ENCODE results near the gene ZNF385A. TPM values are rescaled to one million over a fixed set of nuclear protein-coding genes. Genes with fewer than 3 reads are reported as not detected.

ZNF385A gene
- total and polyA plus RNA-seq, 2 of the 8 experiments (the other 6 are each of a cell fraction or from before 2014, with no cell fraction given): 5.2 to 14.3 TPM

GRCh38 chr12:54390176-54390667, 5.7 kb upstream of the ZNF385A start:
- DNase-seq (ENCODE audit: low read depth in 1 of 2, low spot score in 2 of 2): peak in 1 of 2 experiments; percentile 69
- no peak overlapping the region for H2BK120ac ChIP-seq (replicated peaks; ENCODE audit: low read depth, low read length)

More at GRCh38 chr12:54390176-54390667, 5.7 kb upstream of the ZNF385A start:
- H2BK5ac ChIP-seq (ENCODE audit: low read depth, low read length): peak overlapping the region; percentile 85
- peaks cover 42 to 62% (median 52%) of the 10 kb centered on the region in 4 experiments for H3K4me1 ChIP-seq (replicated peaks in 1 of 4; ENCODE audit: control insufficient read depth in 3 of 4, insufficient read depth in 4 of 4, low read length in 3 of 4)
- H3K4me2 ChIP-seq (ENCODE audit: insufficient read depth in 1 of 2, low read depth in 2 of 2, low read length in 2 of 2): peak overlapping the region; percentile 76 to 87
- H2BK20ac ChIP-seq (ENCODE audit: low read length): peak overlapping the region; percentile 32; the same call in 1 of the 2 replicates
- peak overlapping the region; percentile 95; the same call in 1 of the 2 replicates for H2BK12ac ChIP-seq (ENCODE audit: low read depth, low read length)
- H3K4ac ChIP-seq (replicated peaks; ENCODE audit: insufficient read length, low read depth, low read length): peak overlapping the region; percentile 9
- FAIRE-seq: no peak
- H2BK15ac ChIP-seq (ENCODE audit: low read length): 0 out of 2 replicates have a peak overlapping the region, but pooled peaks have one; percentile 88
- H3K79me1 ChIP-seq (ENCODE audit: low read depth, low read length): 0 out of 2 replicates have a peak, but pooled peaks cover 3% of the 10 kb centered on the region
- H3K79me2 ChIP-seq (ENCODE audit: control insufficient read depth in 1 of 2, insufficient read depth in 2 of 2, low read length in 2 of 2): no peaks in the 10 kb centered on the region
- H3K27me3 ChIP-seq (replicated peaks in 1 of 4; ENCODE audit: control insufficient read depth in 3 of 4, extremely low read depth in 1 of 4, insufficient read depth in 3 of 4, low read length in 3 of 4): peaks cover 0 to 4% (median 0%) of the 10 kb centered on the region in 4 experiments; a peak in 2 of 7 replicates
- no peak overlapping the region for H4K8ac ChIP-seq (ENCODE audit: extremely low read depth, insufficient read depth, low read length)
- no peak overlapping the region for H3K9ac ChIP-seq (replicated peaks in 1 of 4; ENCODE audit: extremely low read depth in 1 of 4, low read depth in 3 of 4, low read length in 3 of 4)
- H3K27ac ChIP-seq (ENCODE audit: low read depth, low read length): no peak overlapping the region
- H3K23ac ChIP-seq (ENCODE audit: insufficient read length): no peak overlapping the region
- ChIA-PET POLR2A (ENCODE audit: partially characterized antibody) (interaction anchor here (0.6 to 1.4 kb wide), 4 partner anchors 33 to 1781 kb away, joined by 3 to 4 read pairs (median 3); no protein-coding TSS in a partner anchor), CTCF (ENCODE audit: partially characterized antibody) (interaction anchor here (0.6 to 5.5 kb wide), 9 partner anchors 9 to 147 kb away, joined by 3 to 110 read pairs (median 4); partner anchors contain the start of gene ZNF385A)
- H2AK5ac ChIP-seq (ENCODE audit: low read depth, low read length): no peak overlapping the region
- WGBS, 2 experiments (ENCODE audit: extremely low coverage in 1 of 2, insufficient coverage in 1 of 2, insufficient read length in 1 of 2, insufficient replicate concordance in 2 of 2, low coverage in 1 of 2, low lambda C conversion rate in 2 of 2, missing lambda C conversion rate in 1 of 2): 10% methylated on average over 6 of the region's 7 CpGs; no CpG with 5 or more reads in 1 of the 2 experiments
- no peak overlapping the region for H3K14ac ChIP-seq (ENCODE audit: insufficient read length)
- peaks cover 14% of the 10 kb centered on the region for H3K23me2 ChIP-seq (ENCODE audit: low read depth, low read length)
- peak overlapping the region; percentile 26 for H4K5ac ChIP-seq (ENCODE audit: insufficient read length, low read depth, low read length)
- H4K20me1 ChIP-seq (replicated peaks in 1 of 2; ENCODE audit: control insufficient read depth in 1 of 2, insufficient read depth in 2 of 2, low read length in 2 of 2): peaks cover 0 to 4% of the 10 kb centered on the region in 2 experiments
- H3K18ac ChIP-seq (ENCODE audit: extremely low read depth, low read length): peak overlapping the region; percentile 52; the same call in 1 of the 2 replicates
- H3K56ac ChIP-seq (replicated peaks; ENCODE audit: insufficient read length, low read depth, low read length): no peak overlapping the region
- no peaks in the 10 kb centered on the region for H3K9me3 ChIP-seq (ENCODE audit: insufficient read depth in 2 of 2, low read depth in 1 of 2, low read length in 1 of 2)
- TF ChIP-seq NRF1 (IDR thresholded peaks at IDR 0.05; ENCODE audit: low read depth, low read length) (no peak), SP1 (IDR thresholded peaks at IDR 0.05; ENCODE audit: low read depth, low read length) (0 out of 2 replicates have a peak, but pooled peaks have one; percentile 15)
- peak overlapping the region; percentile 45 for H4K91ac ChIP-seq (replicated peaks; ENCODE audit: insufficient read length, low read length)
- H2AFZ ChIP-seq (ENCODE audit: low read length): no peak overlapping the region
- no peaks in the 10 kb centered on the region for H3K36me3 ChIP-seq (ENCODE audit: control insufficient read depth in 2 of 4, insufficient read depth in 4 of 4, low read length in 3 of 4)
- H3K4me3 ChIP-seq (ENCODE audit: extremely low read depth in 1 of 4, insufficient read depth in 2 of 4, low read depth in 3 of 4, low read length in 4 of 4): peak overlapping the region; percentile 57 to 96 (median 69)
